Caki2 (cell line): ENCODE data around the gene CELF6. TPM values are rescaled to one million over a fixed set of nuclear protein-coding genes. Genes with fewer than 3 reads are reported as not detected.

Experiments used
- DNase-seq: peaks from one replicate; pipeline ENCODE4 v3.0.0-alpha.2; 2015; ENCODE audit warnings: low read depth
- in situ Hi-C: cut with HindIII; loops from 2 replicates; pipeline ENCODE4 v1.10.0; 2016; ENCODE audit warnings: low sequenced_read_pairs, low pct_unique_long_range_greater_than_20kb, mixed read lengths
- total RNA-seq: library from RNA; depleted of rRNA; stranded (reverse); fragments of >200 nt; shearing (Covaris generic); gene quantifications from 2 replicates; pipeline ENCODE4 v1.2.3, GENCODE V29; 2014; ENCODE audit warnings: low replicate concordance; rRNA removed

Gene CELF6
- total RNA-seq, 1 experiment from 2014 or later = 1.7 TPM

DNA sequence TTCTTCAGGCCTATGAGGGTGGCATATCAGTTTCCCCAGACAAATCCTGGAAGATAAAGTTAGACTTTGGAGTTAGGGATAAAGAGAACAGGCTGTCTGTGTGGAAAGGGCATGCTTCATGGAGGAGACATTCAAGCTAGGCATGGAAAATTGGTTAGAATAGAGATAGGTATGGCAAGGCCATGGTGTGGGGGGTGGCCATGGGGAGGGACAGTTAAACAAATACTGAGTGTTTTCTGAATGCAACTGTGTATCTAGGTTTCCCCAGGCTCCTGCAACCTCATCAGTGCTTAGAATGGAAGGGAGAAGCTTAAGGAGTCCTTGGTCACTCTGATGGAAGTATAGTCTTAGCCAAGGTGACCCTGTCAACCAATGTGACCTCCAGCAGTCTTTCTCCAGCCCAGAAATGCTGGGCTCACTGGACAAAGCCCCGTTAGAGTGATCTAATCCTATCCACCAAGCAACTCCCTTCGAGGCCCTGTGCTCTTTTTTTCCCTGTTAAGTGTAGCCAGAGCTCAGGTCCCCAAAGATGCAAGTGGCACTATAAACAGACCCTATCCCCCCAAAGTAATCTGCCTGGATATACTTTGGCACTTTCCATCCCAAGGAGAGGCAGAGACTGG, 83.5 kb downstream of the CELF6 start:
- DNase-seq = no peak
- in situ Hi-C loops = no loop called here

DNA sequence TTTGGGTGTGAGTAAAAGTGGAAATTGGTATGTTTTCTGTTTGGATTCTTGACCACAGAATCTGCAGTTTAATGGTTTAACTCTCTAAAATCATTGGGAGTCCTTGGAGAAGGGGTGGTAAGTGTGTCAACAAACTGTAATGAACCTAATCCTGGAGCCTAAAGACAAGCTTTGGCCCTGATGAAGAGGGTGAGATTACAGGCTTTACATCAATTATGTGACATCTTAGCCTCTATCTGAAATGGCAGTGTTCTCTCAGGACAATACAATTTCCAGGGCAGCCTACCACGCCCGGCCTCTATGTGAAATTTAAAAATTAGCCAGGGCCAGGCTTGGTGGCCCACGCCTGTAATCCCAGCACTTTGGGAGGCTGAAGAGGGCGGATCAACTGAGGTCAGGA, 84.7 kb downstream of the CELF6 start:
- in situ Hi-C loops = no loop called here
- DNase-seq = no peak

Other genes starting within 250 kb of the CELF6 start
- 6.3 and 10.2 TPM in 2 replicates for gene MYO9A, start 202.0 kb downstream of the CELF6 start, total RNA-seq
- gene SENP8, start 201.8 kb downstream of the CELF6 start, total RNA-seq = 2.1 and 5.7 TPM in 2 replicates
- 0.47 and 12.9 TPM in 2 replicates for gene GRAMD2A, start 122.4 kb downstream of the CELF6 start, total RNA-seq
- gene PKM, start 89.0 kb downstream of the CELF6 start, total RNA-seq = 3,717 and 4,058 TPM in 2 replicates
- gene PARP6, start 47.6 kb downstream of the CELF6 start, total RNA-seq = 11.6 and 20.6 TPM in 2 replicates
- gene HEXA, start 55.9 kb upstream of the CELF6 start, total RNA-seq = 177 and 197 TPM in 2 replicates
- not detected in 2 replicates for gene TMEM202, start 78.1 kb upstream of the CELF6 start, total RNA-seq
- gene ARIH1, start 154.2 kb upstream of the CELF6 start, total RNA-seq = 26.2 and 31.0 TPM in 2 replicates